Endometrial microvascular endothelial cells (primary cell): ENCODE data around the gene NCKAP5L. TPM values are rescaled to one million over a fixed set of nuclear protein-coding genes. Genes with fewer than 3 reads are reported as not detected.
"Not testable (repeated sequence)": the region's sequence is repeated elsewhere in the genome, so short reads cannot be mapped to it uniquely, and the experiment has no call there.

Source experiments
- in situ Hi-C: cut with HindIII; loops from 2 replicates; pipeline ENCODE4 v1.10.0; 2017; ENCODE audit warnings: low sequenced_read_pairs, low pct_unique_long_range_greater_than_20kb; ENCODE audit errors: inconsistent ontology term
- total RNA-seq: library from RNA; depleted of rRNA; stranded (reverse); fragments of >200 nt; gene quantifications from one replicate; pipeline ENCODE4 v1.2.3, GENCODE V29; 2015; ENCODE audit errors: inconsistent ontology term

Gene NCKAP5L, protein sequence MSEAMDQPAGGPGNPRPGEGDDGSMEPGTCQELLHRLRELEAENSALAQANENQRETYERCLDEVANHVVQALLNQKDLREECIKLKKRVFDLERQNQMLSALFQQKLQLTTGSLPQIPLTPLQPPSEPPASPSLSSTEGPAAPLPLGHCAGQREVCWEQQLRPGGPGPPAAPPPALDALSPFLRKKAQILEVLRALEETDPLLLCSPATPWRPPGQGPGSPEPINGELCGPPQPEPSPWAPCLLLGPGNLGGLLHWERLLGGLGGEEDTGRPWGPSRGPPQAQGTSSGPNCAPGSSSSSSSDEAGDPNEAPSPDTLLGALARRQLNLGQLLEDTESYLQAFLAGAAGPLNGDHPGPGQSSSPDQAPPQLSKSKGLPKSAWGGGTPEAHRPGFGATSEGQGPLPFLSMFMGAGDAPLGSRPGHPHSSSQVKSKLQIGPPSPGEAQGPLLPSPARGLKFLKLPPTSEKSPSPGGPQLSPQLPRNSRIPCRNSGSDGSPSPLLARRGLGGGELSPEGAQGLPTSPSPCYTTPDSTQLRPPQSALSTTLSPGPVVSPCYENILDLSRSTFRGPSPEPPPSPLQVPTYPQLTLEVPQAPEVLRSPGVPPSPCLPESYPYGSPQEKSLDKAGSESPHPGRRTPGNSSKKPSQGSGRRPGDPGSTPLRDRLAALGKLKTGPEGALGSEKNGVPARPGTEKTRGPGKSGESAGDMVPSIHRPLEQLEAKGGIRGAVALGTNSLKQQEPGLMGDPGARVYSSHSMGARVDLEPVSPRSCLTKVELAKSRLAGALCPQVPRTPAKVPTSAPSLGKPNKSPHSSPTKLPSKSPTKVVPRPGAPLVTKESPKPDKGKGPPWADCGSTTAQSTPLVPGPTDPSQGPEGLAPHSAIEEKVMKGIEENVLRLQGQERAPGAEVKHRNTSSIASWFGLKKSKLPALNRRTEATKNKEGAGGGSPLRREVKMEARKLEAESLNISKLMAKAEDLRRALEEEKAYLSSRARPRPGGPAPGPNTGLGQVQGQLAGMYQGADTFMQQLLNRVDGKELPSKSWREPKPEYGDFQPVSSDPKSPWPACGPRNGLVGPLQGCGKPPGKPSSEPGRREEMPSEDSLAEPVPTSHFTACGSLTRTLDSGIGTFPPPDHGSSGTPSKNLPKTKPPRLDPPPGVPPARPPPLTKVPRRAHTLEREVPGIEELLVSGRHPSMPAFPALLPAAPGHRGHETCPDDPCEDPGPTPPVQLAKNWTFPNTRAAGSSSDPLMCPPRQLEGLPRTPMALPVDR (N-terminal part only)
- 18.3 TPM for total RNA-seq

GRCh38 chr12:49828133-49829091 is at the start of gene NCKAP5L:
Gene NCKAP5L (minus strand): TSS chr12:49828413. CDS start chr12:49804044, 24,369 bp downstream.
- in situ Hi-C loops, result no loop called here

DNA sequence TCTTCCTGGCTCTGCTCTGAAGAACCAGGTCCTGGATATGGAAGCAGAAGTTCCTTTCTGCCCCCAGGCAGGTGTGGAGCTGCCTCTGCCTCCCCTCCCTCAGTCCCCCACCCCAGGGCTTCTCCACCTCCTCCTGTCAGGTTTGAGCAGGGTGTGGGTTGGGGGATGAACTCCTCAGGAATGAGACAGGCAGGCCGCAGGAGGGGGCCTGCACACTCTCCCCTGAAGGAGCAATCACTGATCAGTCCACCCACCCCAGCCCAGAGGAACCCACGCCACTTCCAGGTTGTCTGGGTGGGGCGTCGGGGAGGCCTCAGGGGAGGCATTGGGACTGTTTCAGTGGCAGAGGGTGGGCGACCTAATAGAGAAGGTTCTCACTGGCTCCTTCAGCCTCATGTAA is 48.9 kb upstream of the NCKAP5L start:
- in situ Hi-C loops, result no loop called here

- in situ Hi-C loops, result no loop called here
Observed at GRCh38 chr12:49876070-49876469, 47.9 kb upstream of the NCKAP5L start.

- in situ Hi-C loops, result no loop called here
Observed at GRCh38 chr12:49875115-49875720, 47.0 kb upstream of the NCKAP5L start.

DNA sequence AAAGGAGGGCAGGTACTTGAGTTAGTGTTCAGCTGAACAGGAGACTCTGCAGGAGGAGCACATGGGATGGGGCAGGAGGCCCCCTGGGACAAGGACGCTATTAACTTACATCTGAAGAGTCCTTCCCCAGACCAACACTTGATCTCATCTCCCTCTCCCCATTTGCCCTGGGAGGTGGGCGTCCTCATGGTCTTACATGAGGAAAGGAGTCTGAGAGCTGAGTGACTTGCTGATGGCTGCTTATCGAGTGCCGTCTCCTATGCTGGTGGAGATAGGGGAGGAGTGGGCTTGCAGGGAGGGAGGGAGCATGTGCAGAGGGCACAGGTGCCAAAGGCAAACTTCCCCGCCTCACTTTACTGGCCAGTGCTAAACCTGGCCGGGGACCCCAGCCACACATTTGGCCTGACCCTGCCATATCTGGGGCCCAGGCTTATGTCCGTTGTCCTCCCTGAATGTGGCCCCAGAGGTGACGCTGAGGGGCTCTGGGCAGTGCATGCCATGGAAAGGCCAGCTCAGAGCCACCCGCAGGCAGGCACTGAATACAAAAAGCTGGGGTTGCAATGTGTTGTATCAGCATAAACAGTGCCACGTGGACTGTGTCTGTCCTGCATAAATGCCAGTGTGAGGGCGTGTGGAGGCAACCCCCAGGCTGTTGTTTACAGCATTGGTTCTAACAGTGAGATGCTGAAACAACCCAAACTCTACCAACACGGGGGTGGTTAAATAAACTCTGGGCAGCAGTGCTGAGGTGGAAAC is 46.1 kb upstream of the NCKAP5L start:
- in situ Hi-C loops, result no loop called here

DNA sequence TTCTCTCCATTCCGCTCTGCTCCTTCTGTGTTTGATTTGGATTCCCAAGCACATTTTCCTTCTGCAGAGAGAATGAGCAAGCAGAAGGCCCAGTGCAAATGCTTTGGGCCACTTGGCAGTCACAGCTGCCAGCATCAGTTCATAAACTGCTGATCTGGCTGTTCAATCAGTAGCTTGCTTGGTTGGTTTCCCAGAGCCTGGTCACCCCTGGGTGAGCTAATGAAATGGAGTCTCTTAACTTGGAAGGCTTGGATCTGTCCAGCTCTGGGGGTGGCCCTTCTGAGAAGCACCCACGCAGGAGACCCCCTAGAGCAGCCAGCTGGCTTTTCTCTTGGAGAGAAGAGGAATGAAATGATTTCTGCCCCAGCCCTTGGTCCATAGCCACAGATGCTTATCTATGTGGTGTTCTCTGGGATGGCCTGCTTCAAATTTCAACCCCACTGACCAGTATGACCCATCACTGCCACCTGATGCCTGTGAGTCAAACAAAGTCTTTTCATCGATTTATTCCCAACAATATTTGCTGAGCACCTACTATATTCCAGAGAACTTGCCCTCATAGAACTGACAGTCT is 45.2 kb upstream of the NCKAP5L start:
- in situ Hi-C loops, result no loop called here

DNA sequence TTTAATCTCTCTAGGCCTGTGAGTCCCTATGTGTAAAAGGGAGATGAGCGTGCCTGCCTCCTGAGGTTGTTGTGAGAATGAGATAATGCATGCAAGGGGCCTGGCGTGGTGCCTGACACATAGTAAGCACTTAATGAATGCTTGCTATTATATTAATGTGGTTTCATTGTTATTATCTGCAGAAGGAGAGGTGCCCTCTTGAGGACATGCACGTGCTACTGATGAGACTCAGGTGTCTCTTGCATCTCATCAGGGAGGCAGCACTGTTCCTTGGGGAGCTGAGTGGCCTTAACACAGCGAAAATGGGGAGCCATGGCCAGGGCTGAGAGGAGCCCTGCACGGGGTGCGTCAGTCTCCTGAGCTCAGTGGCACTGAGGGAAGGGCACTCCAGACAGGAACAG is 44.6 kb upstream of the NCKAP5L start:
- in situ Hi-C loops, result no loop called here

GRCh38 chr12:49872381-49872780 is 44.2 kb upstream of the NCKAP5L start:
- in situ Hi-C loops, result no loop called here

GRCh38 chr12:49871811-49872251 is 43.6 kb upstream of the NCKAP5L start:
- in situ Hi-C loops, result not testable (repeated sequence)

- in situ Hi-C loops, result no loop called here
Observed at GRCh38 chr12:49871263-49871561, 43.0 kb upstream of the NCKAP5L start.

GRCh38 chr12:49870501-49871262 is 42.5 kb upstream of the NCKAP5L start:
- in situ Hi-C loops, result no loop called here

DNA sequence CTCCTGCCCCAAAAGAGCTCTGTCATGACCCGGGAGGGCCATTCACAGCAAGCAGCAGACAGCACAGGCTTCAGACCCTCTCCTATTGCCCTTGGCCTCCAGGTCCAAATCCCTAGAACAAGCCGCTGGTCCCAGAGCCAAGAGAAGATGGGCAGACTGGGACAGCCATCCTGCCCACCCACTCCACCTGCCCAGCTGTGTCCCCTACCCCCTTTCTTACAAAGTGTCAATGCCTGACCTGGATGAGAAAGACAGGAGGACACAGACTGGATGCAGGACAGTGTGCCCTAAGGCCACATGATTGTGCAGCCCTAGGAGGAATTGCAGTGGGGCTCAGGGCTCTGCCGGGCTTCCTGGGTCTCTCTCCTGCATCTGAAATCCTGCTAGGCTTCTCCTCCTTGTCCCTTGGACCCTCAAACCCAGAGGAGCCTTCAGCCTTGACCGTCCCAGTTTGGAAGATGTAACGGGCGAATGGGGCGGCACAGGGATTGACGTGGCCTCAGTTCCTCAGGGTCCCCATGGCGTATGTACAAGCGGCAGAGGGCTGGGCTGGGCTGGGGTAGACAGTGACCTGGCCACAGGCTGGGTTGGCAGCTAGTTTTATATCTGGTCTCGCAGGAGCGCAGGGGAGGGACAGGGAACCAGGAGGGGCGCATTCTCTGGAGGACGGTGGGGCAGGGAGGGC is 41.7 kb upstream of the NCKAP5L start:
- in situ Hi-C loops, result no loop called here

DNA sequence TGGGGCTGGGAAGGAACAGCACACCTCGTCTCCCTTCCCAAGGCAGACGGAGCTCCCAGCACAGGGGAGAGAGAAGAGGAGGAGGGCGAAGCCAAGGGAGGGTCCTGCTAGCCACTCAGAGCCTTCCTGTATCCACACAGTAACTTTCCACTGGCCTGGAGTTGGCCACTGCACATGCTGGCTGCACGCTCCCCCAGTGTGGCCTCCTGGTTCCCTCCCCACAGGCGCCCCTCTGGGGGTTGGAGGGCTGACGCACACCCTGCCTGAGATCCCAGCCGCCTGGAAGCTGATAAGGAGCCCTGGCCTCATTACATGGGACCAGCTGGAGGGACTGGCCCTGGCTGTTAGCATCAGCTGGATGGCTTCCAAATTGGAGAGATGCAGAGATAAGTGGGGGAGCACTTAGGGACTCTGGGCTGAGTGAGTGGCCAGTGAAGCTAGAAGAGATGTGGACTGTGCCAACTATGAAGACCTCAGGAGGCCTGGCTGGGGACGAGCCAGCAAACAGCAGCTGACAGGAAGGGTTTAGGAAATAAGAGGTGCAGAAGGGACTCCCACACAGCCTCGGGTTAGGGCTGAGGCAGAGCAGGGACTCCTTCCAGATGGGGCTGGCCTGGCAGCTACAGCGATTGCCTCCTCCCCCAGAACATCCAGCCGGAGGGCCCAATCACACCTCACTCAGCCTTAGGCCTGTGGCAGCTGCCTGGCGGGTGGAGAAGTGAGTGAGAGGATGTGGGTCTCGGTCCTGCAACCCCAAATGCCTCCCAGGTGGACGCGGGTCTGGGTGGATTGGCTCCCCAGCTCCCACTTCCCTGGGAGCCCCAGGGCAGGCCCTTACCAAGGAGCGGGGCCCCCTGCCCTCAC is 41.0 kb upstream of the NCKAP5L start:
- in situ Hi-C loops, result no loop called here

DNA sequence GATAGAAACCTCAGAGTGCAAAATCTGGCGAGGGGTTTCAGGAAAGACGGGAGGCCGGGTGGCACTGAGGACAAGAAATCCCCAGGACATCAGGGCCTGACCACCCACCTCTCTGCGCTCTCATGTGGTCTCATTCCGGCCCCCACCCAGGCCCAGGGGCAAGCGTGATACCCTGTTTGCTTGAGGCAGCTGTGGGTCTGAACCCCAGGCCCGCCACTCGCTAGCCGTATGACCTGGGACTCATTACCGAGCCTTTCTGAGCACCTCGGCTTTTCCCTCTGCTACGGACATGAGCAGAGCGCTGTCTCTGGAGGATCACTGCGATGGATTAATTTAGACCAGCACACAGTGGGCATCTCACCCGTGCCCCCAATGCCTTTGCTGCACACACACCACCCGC is 40.2 kb upstream of the NCKAP5L start:
- in situ Hi-C loops, result no loop called here
